K562 (cell line): ENCODE data around the gene OTOP1. TPM values are rescaled to one million over a fixed set of nuclear protein-coding genes. Genes with fewer than 3 reads are reported as not detected.
A peak's percentile ranks its signal among the peaks of the same experiment; 100 is the strongest.

Experiments used
- BCL6 ChIP-seq: fragments of 250-450 bp; sonication (Bioruptor Pico); IDR thresholded peaks from 2 replicates; pipeline ENCODE4 v1.4.0; 2020
- CBFA2T3 ChIP-seq: fragments of 450-650 bp; IDR thresholded peaks from 2 replicates; pipeline ENCODE4 v1.6.1; 2017
- CHCHD3 ChIP-seq: fragments of 250-450 bp; sonication (Bioruptor Pico); IDR thresholded peaks from 2 replicates; pipeline ENCODE4 v2.1.2; 2022; ENCODE audit warnings: mild to moderate bottlenecking
- HDAC2 ChIP-seq: fragments of 450-650 bp; IDR thresholded peaks from 2 replicates; pipeline ENCODE4 v1.6.1; 2016; ENCODE audit warnings: mild to moderate bottlenecking
- IRF1 ChIP-seq: sonication (generic); formaldehyde crosslinking; IDR thresholded peaks from 2 replicates; pipeline ENCODE4 v1.8.0; 2022; ENCODE audit warnings: missing genetic modification reagents, mild to moderate bottlenecking, borderline replicate concordance
- NFE2 ChIP-seq: IDR thresholded peaks from 2 replicates; pipeline ENCODE4 v1.6.1; 2014; ENCODE audit warnings: antibody characterized with exemption, low read depth
- NFXL1 ChIP-seq: fragments of 450-650 bp; formaldehyde crosslinking; IDR thresholded peaks from 2 replicates; pipeline ENCODE4 v1.4.0; 2021; ENCODE audit warnings: mild to moderate bottlenecking
- STAT5A ChIP-seq: IDR thresholded peaks from 2 replicates; pipeline ENCODE4 v1.6.1; 2012; ENCODE audit warnings: low read length, inconsistent platforms, borderline replicate concordance
- UBTF ChIP-seq, 2 experiments: IDR thresholded peaks; 2 replicates each; pipeline ENCODE4 v1.6.1; 2012; ENCODE audit warnings: improper control_type of control experiment in 2 of 2, low read depth in 2 of 2, low read length in 2 of 2, borderline replicate concordance in 1 of 2
- ZBTB17 ChIP-seq: fragments of 450-650 bp; formaldehyde crosslinking; IDR thresholded peaks from 2 replicates; pipeline ENCODE4 v1.4.0; 2020; ENCODE audit warnings: mild to moderate bottlenecking
- ZBTB40 ChIP-seq, 2 experiments: fragments of 450-650 bp in 1 of 2; sonication (generic) in 1 of 2; formaldehyde crosslinking in 1 of 2; IDR thresholded peaks; 2 replicates each; pipeline versions ENCODE4 v1.7.1 to v1.9.0; 2016 to 2022; ENCODE audit warnings: inconsistent platforms in 1 of 2, mild to moderate bottlenecking in 1 of 2, missing genetic modification reagents in 1 of 2
- ZNF197 ChIP-seq: fragments of 200-800 bp; sonication (Bioruptor generic); IDR thresholded peaks from 2 replicates; pipeline ENCODE4 v1.6.1; 2016; ENCODE audit warnings: low read depth, missing genetic modification characterization, missing compliant biosample characterization
- ZNF589 ChIP-seq: fragments of 200-800 bp; sonication (Bioruptor generic); IDR thresholded peaks from 2 replicates; pipeline ENCODE4 v1.6.1; 2016; ENCODE audit warnings: low read depth, missing genetic modification characterization, missing compliant biosample characterization
- polyA plus RNA-seq, 8 experiments: library from polyadenylated mRNA; depleted of rRNA in 4 of 8; stranded (reverse) in 5 of 8; unstranded in 3 of 8; fragments of >200 nt; fragmentation: Nextera tagmentation in 2 of 8; fragmentation: Illumina TruSeq in 1 of 8; extraction: Ambion mirVana in 2 of 8; extraction: Trizol in 1 of 8; gene quantifications; 2 replicates each; pipeline versions ENCODE4 v1.2.1 to v1.2.3, GENCODE V29; 2011 to 2014; ENCODE audit warnings: inconsistent platforms in 1 of 8, missing spikeins in 1 of 8
- total RNA-seq, 7 experiments: library from RNA; depleted of rRNA in 6 of 7; stranded (reverse); fragments of >200 nt in 6 of 7; fragmentation: Illumina TruSeq in 2 of 7; extraction: Trizol in 2 of 7; gene quantifications; 2 replicates each; pipeline versions ENCODE4 v1.2.1 to v1.2.3, GENCODE V29; 2011 to 2021; ENCODE audit warnings: low replicate concordance in 1 of 7

OTOP1 gene
- total and polyA plus RNA-seq, 9 of the 15 experiments (the other 6 are each of a cell fraction or from before 2014, with no cell fraction given) = not detected

- TF ChIP-seq NFE2 = no peak
- peak; percentile 71 to 91; a peak in 2 of 4 replicates for TF ChIP-seq UBTF (IDR thresholded peaks at IDR 0.05; ENCODE audit: borderline replicate concordance in 1 of 2, low read depth in 2 of 2, low read length in 2 of 2)
- no peak for TF ChIP-seq NFXL1 (CRISPR knock-in tag)
- no peak for TF ChIP-seq BCL6 (CRISPR knock-in tag)
- TF ChIP-seq ZNF589 (CRISPR knock-in tag) = peak; percentile 76
- peak; percentile 98 for TF ChIP-seq ZBTB40 (IDR thresholded peaks at IDR 0.05)
- no peak for TF ChIP-seq ZBTB40 (CRISPR knock-in tag; IDR thresholded peaks at IDR 0.05)
- peak; percentile 50; the same call in 1 of the 2 replicates for TF ChIP-seq CHCHD3
- TF ChIP-seq ZBTB17 (CRISPR knock-in tag) = peak; percentile 89
- peak; percentile 51; the same call in 1 of the 2 replicates for TF ChIP-seq ZNF197 (CRISPR knock-in tag)
- TF ChIP-seq STAT5A = no peak; the same call in 1 of the 2 replicates
- no peak for TF ChIP-seq CBFA2T3
- peak; percentile 67; the same call in 1 of the 2 replicates for TF ChIP-seq HDAC2
- TF ChIP-seq IRF1 (CRISPR knock-in tag) = 0 out of 2 replicates have a peak, but pooled peaks have one; percentile 5
Measured at GRCh38 chr4:4248029-4248884, 21.5 kb upstream of the OTOP1 start, which contains the start of gene TMEM128 (continued).
